GM10266 (cell line): ENCODE measurements around the gene ZNF750.

Experiments
- DNase-seq: peaks from one replicate; pipeline ENCODE4 v3.0.0; 2012; ENCODE audit errors: extremely low spot score
- TF ChIP-seq, protein P1 (sequence below): IDR thresholded peaks from 2 replicates; pipeline ENCODE4 v1.5.1; 2012; ENCODE audit warnings: mild to moderate bottlenecking, low read depth; ENCODE audit not compliant: control insufficient read depth, insufficient read depth; ENCODE audit errors: missing control alignments

Gene ZNF750

DNA sequence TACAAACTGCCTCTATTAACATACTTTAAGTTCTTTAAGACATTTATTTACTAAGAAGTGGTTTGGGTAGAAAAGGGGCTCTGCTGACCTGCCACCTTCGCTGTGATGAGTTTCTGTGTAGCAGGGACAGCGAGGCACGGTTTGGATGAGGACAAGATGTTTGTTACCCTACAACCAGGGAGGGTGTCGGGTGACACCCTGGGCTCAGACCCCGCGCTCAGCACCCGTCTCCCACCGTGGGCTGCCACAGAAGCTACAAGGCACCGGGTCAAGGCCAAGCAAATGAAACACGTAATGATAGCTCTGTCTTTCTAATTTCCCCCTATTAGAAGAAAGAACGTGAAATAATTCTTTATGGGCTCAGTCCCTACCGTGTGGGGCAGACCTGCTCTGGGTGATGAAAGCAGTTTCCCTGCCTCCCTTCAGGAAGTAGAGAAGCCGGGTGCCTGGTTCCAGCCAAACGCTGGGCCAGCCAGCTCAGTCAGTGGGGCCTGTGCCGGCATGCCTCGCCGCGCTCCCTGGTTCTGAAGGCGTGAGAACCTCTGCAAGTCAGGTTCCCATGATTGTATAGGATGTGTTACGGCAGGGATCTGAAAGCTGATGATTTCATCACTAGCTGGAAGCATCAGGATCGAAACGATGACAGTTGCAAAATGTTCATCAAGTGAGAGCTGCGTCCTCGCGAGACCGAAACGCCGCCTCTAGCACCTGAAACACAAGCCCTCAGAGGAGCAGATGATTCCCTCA, 3.9 kb downstream of the ZNF750 start:
- TF ChIP-seq, protein P1, sequence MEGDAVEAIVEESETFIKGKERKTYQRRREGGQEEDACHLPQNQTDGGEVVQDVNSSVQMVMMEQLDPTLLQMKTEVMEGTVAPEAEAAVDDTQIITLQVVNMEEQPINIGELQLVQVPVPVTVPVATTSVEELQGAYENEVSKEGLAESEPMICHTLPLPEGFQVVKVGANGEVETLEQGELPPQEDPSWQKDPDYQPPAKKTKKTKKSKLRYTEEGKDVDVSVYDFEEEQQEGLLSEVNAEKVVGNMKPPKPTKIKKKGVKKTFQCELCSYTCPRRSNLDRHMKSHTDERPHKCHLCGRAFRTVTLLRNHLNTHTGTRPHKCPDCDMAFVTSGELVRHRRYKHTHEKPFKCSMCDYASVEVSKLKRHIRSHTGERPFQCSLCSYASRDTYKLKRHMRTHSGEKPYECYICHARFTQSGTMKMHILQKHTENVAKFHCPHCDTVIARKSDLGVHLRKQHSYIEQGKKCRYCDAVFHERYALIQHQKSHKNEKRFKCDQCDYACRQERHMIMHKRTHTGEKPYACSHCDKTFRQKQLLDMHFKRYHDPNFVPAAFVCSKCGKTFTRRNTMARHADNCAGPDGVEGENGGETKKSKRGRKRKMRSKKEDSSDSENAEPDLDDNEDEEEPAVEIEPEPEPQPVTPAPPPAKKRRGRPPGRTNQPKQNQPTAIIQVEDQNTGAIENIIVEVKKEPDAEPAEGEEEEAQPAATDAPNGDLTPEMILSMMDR, result no peak
- DNase-seq, result no peak

DNA sequence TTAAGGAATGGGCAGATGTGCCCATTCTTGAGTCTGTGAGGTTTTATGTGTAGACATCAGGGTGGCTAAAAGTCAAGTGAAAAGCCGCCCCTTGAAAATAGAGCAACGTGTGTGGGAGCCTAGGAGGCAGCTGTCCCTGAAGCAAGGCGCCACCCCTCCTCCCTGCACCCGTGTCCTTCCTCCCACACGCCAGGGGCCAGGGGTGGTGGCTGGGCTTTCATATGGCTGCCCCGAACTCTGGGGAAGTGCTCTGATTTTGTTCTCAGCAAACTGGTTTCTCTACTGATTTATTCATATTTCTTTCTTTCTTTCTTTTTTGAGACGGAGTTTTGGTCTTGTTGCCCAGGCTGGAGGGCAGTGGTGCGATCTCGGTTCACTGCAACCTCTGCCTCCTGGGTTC, 4.7 kb downstream of the ZNF750 start:
- TF ChIP-seq, protein P1, result no peak

DNA sequence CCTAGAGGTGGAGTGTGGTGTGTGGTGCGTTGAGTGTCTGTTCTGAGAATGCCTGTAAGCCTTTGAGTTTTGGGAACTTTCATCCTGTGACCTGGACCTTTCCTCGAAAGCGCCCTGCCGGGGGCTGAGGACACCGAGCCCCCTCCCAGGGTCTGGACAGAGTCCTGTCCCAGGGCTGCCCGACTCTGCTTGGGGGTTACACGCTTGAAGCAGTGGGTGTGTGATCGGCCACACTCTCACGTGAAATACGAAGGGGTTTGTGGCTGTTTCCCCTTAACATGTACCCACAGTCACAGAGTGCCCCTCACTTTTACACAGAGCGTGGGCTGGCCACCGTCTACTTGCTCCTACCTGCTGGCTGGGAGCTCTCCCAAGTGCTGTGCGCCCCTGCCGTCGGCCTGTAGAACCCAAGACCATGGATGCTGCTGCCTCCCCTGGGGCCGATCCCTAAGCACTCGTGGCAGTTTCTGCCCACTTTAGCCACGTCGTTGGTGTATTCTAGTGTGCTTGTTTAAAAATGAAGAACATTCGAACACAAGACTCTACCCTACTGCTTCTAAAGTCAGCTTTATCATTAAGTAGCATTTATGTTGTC, 6.8 kb downstream of the ZNF750 start:
- TF ChIP-seq, protein P1, result no peak
- no peak for DNase-seq

More for the DNA sequence above, 4.7 kb downstream of the ZNF750 start:
- no peak for DNase-seq

DNA sequence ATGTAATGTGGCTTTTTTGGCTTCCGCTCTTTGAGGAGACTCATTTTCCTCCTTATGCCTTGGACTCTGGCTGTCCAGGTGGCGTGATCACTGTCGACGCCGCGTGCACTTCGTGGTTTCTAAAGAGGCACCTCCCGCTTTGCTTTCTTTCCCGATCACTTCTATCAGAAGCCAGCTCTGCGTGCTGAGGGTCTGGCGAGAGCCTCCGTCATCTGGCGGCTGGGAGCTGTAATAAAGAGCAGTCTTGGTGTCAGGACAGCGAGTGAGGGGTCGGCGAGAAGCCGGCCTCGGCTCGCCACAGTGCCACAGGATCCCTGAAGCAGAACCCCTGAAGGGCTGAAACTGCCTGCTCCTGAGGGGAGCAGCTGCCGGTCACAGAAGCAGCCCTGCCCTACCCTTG, 7.4 kb downstream of the ZNF750 start:
- TF ChIP-seq, protein P1, result no peak
- DNase-seq, result no peak

DNA sequence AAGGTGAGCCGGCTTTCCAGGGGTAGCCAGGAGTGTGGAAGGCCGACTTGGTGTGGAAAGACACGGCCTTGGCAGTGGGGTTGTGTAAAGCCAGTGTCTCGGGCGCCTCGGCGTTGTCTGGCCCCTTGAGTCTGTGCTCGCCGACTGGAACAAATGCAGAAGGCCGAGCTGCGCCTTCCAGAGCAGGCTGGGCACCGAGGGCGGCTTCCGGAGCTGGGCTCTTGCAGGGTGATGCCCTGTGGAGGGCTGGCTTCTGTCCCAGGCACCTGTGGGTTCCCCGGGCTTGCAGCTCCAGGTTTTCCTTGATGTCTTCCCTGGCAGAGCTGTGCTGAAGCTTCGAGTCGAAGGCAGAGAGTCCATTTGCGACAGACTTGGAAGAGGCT, 8.0 kb downstream of the ZNF750 start:
- TF ChIP-seq, protein P1, result no peak
- DNase-seq, result no peak

DNA sequence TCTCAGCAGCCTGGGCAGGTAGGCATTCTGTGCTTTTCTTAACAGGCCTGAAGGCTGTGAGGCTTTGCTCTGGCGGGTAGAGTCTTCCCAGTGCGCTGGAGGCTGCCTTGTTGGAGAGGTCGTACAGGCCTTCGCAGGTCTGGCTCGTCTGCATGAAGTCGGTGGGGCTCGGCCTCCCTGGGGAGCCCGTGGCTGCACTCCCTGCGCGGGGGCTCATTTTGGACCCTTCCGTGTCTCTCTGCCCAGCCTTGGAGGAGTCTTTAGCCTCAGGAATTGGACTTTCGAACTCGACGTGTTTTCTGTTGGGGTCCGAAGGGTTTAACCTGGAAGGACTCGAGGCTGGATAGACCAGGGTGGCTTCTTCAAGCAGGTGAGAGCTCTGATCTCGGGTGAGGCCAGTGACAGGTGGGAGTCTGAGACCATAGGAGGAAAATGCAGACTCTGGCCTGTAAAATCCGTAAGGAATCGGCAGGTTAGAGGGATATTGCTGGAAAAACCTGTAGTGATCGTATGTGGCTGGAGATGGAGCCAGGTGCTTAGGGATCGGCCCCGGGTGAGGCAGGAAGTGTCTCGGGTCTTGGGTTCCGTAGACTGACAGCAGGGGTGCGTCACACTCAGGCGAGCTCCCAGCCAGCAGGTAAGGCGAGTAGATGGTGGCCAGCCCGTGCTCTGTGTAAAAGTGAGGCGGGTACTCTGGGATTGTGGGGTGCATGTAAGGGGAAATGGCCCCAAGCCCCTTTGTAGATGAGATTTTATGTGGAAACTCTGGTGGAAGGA, 8.6 kb downstream of the ZNF750 start:
- TF ChIP-seq, protein P1, result no peak
- no peak for DNase-seq
